Thyroid gland (tissue), 4 donors: ENCODE measurements around the gene LRCOL1.

Experiments used
- POLR2A ChIP-seq, 2 donors: fragments of 450-650 bp; IDR thresholded peaks; one replicate each; pipeline ENCODE4 v1.6.1; 2017; ENCODE audit warnings: antibody characterized with exemption in 2 of 2, mild to moderate bottlenecking in 2 of 2, moderate library complexity in 1 of 2
- TF ChIP-seq, protein P1 (sequence below), 6 experiments: fragments of 200-600 bp in 3 of 6; fragments of 450-650 bp in 3 of 6; sonication (generic) in 3 of 6; IDR thresholded peaks; one replicate each; pipeline ENCODE4 v1.5.1; 2016 to 2019; ENCODE audit warnings: antibody characterized with exemption in 6 of 6, mild to moderate bottlenecking in 2 of 6, inconsistent platforms in 1 of 6, moderate library complexity in 1 of 6

DNA sequence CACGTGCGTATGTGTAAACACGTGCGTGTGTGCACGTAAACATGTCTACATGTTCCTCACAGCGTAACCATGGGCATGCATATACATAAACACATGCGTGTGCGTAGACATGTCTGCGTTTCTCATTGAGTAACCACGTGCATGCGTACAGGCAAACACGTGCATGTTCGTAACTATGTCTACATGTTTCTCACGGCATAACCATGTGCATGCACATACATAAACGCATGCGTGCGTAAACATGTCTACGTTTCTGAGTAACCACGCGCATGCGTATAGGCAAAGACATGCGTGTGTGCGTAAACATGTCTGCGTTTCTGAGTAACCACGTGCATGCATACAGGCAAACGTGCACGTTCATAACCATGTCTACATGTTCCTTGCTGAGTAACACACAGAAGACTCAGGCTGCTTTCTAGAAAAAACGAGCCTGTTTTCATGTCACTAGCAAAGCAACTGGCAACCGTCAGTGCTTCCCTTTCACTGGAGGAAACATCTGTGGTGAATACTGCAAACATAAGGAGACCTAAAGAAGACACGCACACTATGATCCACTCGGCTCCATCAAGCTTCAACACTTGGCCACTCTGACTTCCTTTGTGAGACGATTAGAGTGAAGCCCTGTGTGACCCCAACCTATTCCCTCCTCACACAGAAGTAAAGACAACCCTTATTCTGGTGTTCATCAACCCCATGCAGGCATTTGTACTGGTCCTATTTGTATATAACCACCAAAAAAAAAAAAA is 47.9 kb upstream of the LRCOL1 start:
- TF ChIP-seq, protein P1, sequence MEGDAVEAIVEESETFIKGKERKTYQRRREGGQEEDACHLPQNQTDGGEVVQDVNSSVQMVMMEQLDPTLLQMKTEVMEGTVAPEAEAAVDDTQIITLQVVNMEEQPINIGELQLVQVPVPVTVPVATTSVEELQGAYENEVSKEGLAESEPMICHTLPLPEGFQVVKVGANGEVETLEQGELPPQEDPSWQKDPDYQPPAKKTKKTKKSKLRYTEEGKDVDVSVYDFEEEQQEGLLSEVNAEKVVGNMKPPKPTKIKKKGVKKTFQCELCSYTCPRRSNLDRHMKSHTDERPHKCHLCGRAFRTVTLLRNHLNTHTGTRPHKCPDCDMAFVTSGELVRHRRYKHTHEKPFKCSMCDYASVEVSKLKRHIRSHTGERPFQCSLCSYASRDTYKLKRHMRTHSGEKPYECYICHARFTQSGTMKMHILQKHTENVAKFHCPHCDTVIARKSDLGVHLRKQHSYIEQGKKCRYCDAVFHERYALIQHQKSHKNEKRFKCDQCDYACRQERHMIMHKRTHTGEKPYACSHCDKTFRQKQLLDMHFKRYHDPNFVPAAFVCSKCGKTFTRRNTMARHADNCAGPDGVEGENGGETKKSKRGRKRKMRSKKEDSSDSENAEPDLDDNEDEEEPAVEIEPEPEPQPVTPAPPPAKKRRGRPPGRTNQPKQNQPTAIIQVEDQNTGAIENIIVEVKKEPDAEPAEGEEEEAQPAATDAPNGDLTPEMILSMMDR (IDR thresholded peaks at IDR 0.05) = no peak
- TF ChIP-seq POLR2A (IDR thresholded peaks at IDR 0.05) = no peak
